NT2/D1 (cell line): Measurements from ENCODE around the gene ATP1A2.
"Not testable (repeated sequence)": the region's sequence is repeated elsewhere in the genome, so short reads cannot be mapped to it uniquely, and the experiment has no call there.

ENCODE experiments used
- DNase-seq: peaks from one replicate; pipeline ENCODE4 v3.0.0-alpha.2; 2011; ENCODE audit warnings: low read depth, low spot score
- H3K27me3 ChIP-seq: 2 replicates; pipeline ENCODE4 v1.6.0; 2011; ENCODE audit warnings: mild to moderate bottlenecking; ENCODE audit not compliant: insufficient read length, insufficient read depth
- H3K36me3 ChIP-seq: 2 replicates; pipeline ENCODE4 v1.6.1; 2011; ENCODE audit warnings: mild to moderate bottlenecking, low read length, mixed read lengths; ENCODE audit not compliant: insufficient read depth, insufficient read length
- H3K4me1 ChIP-seq: 2 replicates; pipeline ENCODE4 v1.5.1; 2011; ENCODE audit not compliant: insufficient read depth, insufficient read length
- H3K4me3 ChIP-seq: 2 replicates; pipeline ENCODE4 v1.5.1; 2011; ENCODE audit warnings: low read depth; ENCODE audit not compliant: insufficient read length
- H3K9ac ChIP-seq: 2 replicates; pipeline ENCODE4 v1.6.0; 2011; ENCODE audit warnings: low read depth; ENCODE audit not compliant: insufficient read length
- H3K9me3 ChIP-seq: 2 replicates; pipeline ENCODE4 v1.5.1; 2011; ENCODE audit warnings: mild to moderate bottlenecking, low read length; ENCODE audit not compliant: insufficient read depth
- SUZ12 ChIP-seq: IDR thresholded peaks from 2 replicates; pipeline ENCODE4 v1.6.1; 2011; ENCODE audit not compliant: insufficient read length, insufficient read depth; ENCODE audit errors: extremely low read depth
- YY1 ChIP-seq: IDR thresholded peaks from 2 replicates; pipeline ENCODE4 v1.6.1; 2011; ENCODE audit not compliant: insufficient read length, insufficient read depth
- ZNF274 ChIP-seq: IDR thresholded peaks from 2 replicates; pipeline ENCODE4 v1.6.1; 2011; ENCODE audit warnings: mild to moderate bottlenecking, low read depth, low read length

ATP1A2 gene

DNA sequence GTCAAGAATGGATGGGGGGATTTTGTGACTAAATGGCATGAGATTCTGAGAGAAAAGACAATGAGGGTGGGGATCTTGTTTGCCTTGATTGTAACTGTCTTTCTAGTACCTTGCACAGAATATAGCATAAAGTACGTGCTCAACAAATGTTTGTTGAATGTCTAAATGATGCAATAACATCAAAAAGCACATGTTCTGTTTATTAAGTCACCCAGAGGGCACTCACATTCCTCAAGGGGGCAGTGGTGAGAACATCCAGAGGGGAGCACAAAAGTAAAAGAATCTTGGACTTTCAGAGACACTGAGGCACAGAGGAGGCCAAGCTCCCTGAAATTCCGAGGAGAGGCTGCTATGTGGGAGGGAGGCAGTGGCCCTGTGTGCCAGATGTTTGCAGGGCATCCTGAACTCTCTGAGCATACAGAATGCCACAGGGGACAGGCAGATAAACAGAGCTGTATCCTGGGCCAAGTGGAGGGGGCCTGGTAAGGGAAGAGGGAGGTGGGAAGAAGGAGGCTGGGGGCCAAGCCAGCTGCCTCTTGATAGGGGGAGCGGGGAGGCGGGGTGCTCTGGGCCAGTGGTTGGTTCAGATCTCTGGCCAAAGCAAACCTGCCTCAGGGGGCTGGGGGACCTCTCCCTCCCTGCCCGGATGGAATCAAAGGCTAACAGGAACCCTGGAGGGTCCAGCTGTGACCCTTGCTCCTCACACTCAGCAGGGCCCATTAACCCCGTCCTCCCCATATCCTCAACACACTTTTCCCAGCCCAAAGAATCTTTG lies 6.5 kb upstream of the ATP1A2 start:
- Histone ChIP-seq H3K9ac (peak overlapping the region; percentile 21), H3K9me3 (no peaks in the 10 kb centered on the region), H3K4me3 (no peak overlapping the region), H3K27me3 (peaks cover 3% of the 10 kb centered on the region), H3K4me1 (peaks cover 22% of the 10 kb centered on the region), H3K36me3 (no peaks in the 10 kb centered on the region)
- TF ChIP-seq SUZ12: no peak
- no peak for TF ChIP-seq ZNF274
- no peak for TF ChIP-seq YY1
- DNase-seq: peak; percentile 67

GRCh38 chr1:160109686-160110085 lies 5.9 kb upstream of the ATP1A2 start:
- DNase-seq: no peak
- Histone ChIP-seq H3K9me3 (no peaks in the 10 kb centered on the region), H3K4me3 (no peak overlapping the region), H3K36me3 (no peaks in the 10 kb centered on the region), H3K4me1 (peaks cover 28% of the 10 kb centered on the region), H3K27me3 (peaks cover 3% of the 10 kb centered on the region), H3K9ac (no peak overlapping the region)
- TF ChIP-seq SUZ12: no peak
- TF ChIP-seq YY1: no peak
- TF ChIP-seq ZNF274: no peak

GRCh38 chr1:160111462-160111861 lies 4.1 kb upstream of the ATP1A2 start:
- H3K27me3 ChIP-seq, H3K9ac ChIP-seq, H3K4me3 ChIP-seq, H3K9me3 ChIP-seq, H3K36me3 ChIP-seq, DNase-seq: not testable (repeated sequence)
- peaks cover 35% of the 10 kb centered on the region for H3K4me1 ChIP-seq

DNA sequence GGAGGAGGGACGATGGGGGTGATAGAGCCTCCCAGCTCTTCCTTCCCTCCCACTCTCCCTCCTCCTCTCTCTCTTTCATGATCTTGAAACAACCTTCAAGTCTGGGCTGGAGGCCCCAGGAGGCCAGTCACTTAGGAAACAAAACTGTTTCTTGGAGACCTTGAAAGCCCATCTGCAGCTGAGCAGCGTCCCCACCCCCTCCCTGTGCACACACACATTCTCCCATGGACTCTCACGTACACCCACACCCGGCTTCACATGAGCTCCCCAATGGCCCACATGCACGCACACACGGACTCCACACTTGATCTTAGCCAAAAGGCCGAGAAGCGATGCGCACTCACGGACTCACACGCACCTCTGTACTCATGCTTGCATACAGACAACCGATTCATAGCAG lies 3.2 kb upstream of the ATP1A2 start:
- Histone ChIP-seq H3K27me3 (peaks cover 3% of the 10 kb centered on the region), H3K36me3 (no peaks in the 10 kb centered on the region), H3K4me1 (peaks cover 43% of the 10 kb centered on the region), H3K4me3 (no peak overlapping the region), H3K9ac (no peak overlapping the region), H3K9me3 (no peaks in the 10 kb centered on the region)
- DNase-seq: no peak
- TF ChIP-seq SUZ12: no peak
- TF ChIP-seq ZNF274: no peak
- no peak for TF ChIP-seq YY1

GRCh38 chr1:160113407-160113806 lies 2.2 kb upstream of the ATP1A2 start:
- H3K36me3 ChIP-seq: peaks cover 3% of the 10 kb centered on the region
- H3K9ac ChIP-seq: peak overlapping the region; percentile 46
- H3K9me3 ChIP-seq: no peaks in the 10 kb centered on the region
- TF ChIP-seq SUZ12 (no peak), ZNF274 (no peak), YY1 (no peak)
- H3K4me3 ChIP-seq: no peak overlapping the region
- DNase-seq: no peak
- H3K27me3 ChIP-seq: peaks cover 3% of the 10 kb centered on the region
- H3K4me1 ChIP-seq: peaks cover 46% of the 10 kb centered on the region

GRCh38 chr1:160114085-160114484 lies 1.5 kb upstream of the ATP1A2 start:
- Histone ChIP-seq H3K9ac (peak overlapping the region; percentile 46), H3K9me3 (no peaks in the 10 kb centered on the region), H3K36me3 (peaks cover 8% of the 10 kb centered on the region), H3K27me3 (peaks cover 3% of the 10 kb centered on the region), H3K4me3 (no peak overlapping the region), H3K4me1 (peaks cover 45% of the 10 kb centered on the region)
- DNase-seq: no peak
- no peak for TF ChIP-seq SUZ12
- no peak for TF ChIP-seq YY1
- TF ChIP-seq ZNF274: no peak

DNA sequence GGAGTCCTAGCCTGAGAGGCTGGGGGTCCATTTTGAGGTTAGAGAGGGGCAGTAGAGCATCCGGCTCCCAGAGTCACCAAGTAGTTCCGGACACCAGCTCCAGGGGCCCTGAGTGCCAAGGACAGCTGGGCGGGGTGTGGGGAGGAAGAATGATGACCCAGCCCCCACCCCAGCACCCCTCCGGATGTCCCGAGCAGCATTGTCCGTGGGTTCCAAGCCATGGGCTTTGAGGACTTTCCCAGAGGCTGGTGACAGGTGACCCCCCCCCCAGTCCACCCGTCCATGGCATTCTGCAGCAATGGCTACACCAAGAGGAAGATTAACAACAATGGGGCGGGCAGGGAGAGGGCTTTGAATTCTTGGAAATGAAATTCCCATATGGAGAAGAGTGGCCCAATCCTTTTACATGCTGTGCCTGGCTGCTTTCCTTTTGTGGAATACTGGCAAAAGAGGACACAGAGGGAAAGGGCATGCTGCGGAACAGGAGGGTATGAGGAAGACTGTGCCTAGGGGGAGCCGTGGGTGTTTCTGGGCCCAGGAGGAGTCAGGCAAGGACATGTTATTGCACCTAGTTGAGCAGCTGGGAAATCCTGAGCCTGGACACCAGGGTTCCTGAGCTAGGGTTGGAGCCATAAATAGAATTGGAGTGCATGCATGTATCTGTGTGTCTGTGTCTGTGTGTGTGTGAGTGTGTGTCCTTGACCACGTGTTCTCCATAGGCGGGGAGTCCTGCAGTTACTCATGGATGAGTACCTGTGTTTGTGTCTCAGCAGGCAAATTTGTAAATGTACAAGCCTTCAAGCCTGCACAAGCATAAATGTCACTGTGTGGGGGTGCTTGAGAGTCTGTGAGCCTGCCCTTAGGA lies 956 bp downstream of the ATP1A2 start:
- Histone ChIP-seq H3K27me3 (no peaks in the 10 kb centered on the region), H3K9me3 (no peaks in the 10 kb centered on the region), H3K36me3 (peaks cover 22% of the 10 kb centered on the region), H3K4me1 (peaks cover 35% of the 10 kb centered on the region), H3K9ac (peak overlapping the region; percentile 82), H3K4me3 (peak overlapping the region; percentile 49)
- no peak for DNase-seq
- TF ChIP-seq YY1 (no peak), ZNF274 (no peak), SUZ12 (no peak)
